HG03342 (cell line): Measurements from ENCODE around the gene HDAC10.

Experiments
- ATAC-seq: cut with Tn5 transposase; IDR thresholded peaks from one replicate; pipeline ENCODE4 v1.9.1; 2021; ENCODE audit warnings: mild to moderate bottlenecking, moderate library complexity; ENCODE audit not compliant: unreplicated experiment

The HDAC10 gene

DNA sequence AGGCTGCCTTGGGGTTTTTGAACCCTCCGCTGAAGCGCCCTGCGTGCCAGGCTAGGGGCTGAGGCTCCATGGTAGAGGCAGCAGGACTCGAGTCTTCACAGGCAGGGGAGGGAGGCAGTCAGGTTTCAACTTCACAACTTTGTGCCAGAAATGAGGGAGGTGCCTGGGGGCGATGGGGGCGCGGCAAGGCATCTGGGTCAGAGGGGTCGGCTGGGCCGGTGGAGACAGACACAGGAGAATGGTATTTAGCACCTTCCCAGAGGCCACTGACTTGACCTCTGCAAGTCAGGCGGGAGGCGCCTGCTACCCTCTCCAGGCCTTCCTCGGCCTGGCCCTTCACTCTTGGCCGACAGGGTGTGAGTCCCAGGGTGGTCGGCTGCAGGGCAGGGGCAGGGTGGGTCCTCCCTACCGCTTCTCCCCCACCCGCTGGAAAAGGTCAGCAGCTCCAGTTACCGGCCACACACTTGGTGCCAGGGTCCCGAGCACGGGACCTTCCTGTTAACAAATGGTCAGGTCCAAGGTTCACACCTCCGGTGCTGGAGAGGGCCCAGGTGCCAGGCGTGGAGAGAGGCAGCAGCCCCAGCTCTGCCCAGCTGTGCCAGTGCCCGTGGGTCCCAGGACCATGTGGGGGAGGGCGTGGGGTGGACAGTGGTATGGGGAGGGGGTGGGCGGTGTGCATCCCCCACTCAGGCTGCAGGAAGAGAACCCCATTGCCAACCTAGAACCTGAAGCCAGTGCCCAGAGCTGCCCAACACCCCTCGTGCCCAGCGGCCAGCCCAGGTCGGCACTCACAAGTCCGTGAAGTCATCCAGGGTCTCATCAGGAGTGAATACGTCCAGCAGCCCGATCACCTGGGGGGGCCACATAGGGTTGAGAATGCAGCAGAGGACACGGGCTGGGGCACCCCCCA, 6.6 kb upstream of the HDAC10 start:
- no peak for ATAC-seq

DNA sequence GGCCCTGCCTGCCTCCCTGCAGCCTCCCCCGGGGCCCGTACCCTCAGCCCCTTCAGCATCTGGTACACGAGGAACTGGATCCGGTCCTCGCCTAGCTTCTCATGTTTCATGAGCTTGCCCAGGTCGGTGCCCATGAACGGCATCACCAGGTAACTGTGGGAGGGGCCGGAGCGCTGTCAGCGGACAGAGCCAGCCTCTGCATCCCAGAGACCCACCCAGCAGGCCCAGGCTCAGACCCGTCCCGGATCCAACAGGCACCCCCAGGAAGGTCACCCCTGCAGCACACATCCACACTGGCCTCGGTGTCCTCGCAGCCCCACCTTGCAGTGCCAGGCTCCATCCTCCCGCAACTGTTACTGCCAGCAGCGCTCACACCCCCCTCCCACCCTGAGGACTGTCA, 6.0 kb upstream of the HDAC10 start:
- ATAC-seq = no peak

DNA sequence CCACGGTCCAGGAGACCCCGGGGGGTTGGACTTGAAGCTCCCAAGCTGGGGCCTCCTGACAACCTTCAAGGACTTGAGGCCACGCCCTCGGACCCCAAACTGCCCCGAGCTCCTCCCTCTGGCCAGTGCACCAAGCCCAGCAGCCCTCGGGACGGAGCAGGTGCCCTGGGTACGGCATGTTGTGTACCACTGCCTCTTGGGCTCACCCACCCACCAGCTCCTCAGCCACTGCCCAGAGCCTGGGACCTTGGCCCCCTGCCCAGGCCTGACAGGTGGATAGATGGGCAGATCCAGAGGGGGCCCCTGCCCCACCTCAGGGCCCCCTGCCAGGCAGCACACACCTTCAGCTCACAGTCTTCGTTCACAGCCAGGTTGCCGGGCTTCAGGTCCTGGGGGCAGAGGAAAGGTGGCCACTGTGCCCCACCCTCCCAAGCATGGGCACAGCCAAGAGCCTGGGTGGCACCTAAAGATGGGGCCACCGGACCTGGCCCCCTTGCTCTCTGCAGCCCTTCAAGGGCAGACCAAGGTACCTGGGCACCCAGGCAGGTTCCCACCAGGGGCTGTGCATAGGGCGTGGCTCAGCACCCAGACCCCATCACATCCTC, 5.3 kb upstream of the HDAC10 start:
- ATAC-seq = no peak

DNA sequence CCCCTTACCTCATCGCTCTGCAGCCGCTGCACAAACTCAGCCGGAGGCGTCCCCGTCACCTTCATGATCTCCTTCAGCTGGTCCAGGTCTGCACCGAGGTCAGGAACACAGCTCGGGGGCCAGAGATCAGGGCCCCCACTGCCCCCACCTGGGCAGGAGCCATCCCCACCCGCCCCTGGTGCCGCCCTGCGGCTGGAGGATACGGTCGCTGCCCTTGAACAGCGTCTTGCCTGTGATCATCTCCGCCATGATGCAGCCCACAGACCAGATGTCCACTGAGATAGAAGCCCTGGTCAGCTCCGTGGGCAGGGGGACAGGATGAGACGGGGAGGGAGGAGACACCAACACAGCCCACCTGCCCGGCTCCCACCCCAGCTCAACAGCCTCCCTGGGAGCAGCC, 4.5 kb upstream of the HDAC10 start:
- no peak for ATAC-seq

DNA sequence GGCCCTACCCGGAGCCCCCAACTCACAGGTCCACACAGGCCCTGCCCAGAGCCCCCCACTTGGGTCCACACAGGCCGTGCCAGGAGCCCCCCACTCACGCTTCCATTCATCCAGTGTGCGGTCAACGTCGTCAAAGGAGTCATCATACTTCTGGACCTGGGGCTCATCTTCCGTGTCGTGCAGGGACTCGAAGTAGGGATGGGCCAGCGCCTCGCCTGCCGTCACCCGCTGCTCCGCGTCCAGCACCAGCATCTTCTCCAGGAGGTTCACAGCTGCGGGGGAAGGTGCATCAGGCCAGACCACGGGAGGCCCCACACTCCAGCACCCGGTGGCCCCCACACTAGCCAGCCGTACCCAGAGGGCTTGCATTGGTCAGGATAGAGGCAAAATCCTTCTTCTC, 4.0 kb upstream of the HDAC10 start:
- no peak for ATAC-seq

DNA sequence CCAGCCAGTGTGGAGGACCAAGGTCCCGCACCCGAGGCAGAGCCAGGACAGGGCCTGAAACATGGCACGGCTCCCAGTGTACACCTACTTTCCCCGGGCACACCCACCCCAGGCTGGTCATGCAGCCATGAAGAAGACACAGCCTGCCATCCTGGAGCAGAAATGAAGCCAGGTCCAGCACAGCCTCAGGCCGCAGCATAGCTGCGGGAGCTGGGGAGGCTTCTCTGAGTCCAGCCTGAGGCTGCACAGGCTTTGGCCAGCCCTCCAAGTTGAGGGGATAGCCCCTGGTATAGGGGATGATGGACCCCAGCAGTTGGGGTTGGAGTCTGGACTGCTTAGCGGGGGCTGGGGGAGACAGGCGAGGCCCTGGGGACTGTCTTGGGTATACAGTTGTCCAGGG, 2.9 kb upstream of the HDAC10 start:
- no peak for ATAC-seq

DNA sequence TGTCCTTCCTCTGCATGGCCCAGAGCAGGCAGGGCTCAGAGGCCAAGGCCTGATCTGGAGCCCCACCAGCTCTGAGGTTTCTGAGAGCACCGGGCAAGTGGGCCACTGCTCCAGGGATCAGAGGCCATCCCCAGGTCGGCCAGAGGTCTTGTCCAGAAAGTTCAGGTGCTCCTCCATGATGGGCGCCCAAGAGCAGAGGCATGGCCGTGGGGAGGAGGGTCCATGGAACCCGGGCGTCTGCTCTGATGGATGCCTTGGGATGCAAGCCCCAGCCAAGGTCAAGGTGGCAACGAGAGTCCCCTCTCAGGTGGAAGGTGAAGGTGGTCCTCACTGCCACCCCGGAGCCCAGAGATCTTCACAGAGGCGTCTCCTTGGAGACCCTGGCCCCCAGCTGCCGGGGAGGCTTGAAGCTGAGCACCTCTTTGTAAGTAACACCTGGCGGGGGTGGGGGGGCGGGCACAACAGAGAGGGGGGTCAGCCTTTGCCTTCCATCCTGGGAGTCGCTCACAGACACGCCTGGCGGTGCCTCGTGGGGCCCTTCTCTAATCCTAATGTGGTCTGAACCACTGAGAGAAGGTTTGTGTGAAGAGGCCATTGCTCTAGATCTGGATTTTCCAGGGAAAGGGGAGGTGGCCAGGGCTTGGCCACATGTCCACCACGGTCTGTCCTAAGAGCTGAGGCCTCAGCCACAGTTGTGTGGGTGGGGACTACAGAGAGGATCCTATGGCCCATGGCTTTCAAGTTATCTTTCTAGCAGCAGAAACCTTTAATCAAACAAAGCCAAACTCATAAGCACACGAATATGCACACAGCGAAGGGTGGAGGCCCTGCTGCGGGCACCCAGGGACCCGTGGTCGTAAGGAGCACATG, 2.2 kb upstream of the HDAC10 start:
- no peak for ATAC-seq

DNA sequence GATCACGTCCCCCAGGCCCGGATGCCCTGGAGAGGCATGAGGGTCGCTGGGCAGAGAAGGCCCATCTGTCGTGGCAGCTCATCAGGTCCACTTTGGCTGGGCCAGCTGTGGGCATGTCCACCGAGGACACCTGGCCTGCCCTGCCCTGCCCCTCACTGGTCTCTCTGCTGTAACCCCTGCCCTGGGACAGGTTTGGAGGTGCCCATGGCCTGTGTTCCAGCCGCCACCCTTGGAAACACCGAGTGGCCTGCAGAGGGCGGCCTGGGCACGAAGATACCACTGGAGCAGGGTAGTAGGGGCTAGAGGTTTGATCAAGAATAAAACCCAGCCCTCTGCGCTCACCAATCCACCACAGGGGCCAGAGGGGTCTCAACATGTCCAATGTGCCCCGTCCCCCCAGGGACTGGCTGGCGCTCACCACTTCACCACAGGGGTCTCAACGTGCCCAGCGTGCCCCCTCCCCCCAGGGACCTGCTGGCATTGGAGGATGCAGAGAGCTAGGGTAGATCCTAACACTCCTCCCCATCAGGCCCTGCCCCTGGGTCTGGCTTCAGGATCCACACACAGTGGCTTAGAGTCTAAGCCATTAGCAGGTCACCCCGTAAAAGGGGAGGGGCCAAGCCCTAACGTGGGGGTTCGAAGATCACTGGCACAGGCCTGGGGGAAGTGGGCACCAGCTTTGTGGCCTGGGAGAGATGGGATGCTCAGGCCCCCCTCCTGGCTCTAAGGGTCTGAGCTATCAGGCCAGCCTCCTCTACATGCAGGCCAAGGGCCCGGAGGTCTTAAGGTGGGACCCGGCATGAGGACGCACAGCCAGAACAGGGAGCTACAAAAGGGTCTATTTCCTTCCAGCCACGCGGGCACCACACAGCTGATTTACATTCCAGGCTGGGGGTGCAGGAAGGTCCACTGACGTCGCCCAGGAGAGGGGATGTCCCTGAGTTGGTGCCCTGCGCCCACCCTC, 1.3 kb upstream of the HDAC10 start:
- ATAC-seq = no peak

DNA sequence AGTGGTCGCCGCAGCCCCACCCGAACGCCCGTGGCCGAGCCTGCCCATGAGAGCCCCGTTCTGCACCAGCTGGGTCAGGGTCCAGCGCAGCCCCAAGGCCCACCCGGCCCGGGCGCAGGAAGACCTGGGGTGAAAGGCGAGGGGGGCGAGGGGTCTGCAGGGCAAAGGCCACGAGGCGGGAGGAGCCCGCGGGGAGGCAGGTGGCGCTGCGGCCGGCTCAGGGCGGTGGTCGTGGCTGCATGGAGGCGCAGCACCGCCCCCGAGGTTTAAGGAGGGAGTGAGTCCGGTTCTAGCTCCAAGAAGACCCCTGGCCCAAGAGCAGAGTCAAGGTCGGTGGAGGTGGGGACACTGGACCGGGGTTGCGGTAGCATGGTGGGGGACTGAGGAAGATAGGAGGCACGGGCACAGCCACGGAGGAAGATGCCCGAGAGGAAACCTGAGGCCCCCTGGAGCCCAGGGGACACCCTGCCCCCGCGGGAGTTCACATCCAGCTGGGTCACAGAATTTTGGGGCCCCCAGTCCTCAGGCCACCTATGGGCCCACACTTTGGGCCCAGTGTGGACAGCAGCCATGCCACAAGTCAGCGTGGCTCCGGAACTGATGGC, 514 bp upstream of the HDAC10 start:
- ATAC-seq = no peak

DNA sequence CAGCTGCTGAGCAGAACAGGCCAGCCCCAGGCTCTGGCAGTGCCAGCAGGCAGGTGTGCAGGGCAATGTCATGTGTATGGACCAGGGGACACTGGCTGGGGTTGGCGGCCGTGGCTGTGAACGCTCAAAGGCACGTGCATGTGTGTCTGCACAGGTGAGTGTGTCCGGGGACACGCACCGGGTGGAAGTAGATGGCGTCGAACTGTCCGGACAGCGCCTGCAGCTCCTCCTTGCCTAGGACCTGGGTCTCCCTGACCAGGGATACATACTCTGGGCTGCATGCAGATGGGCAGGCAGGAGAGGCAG, 863 bp downstream of the HDAC10 start:
- ATAC-seq = no peak

DNA sequence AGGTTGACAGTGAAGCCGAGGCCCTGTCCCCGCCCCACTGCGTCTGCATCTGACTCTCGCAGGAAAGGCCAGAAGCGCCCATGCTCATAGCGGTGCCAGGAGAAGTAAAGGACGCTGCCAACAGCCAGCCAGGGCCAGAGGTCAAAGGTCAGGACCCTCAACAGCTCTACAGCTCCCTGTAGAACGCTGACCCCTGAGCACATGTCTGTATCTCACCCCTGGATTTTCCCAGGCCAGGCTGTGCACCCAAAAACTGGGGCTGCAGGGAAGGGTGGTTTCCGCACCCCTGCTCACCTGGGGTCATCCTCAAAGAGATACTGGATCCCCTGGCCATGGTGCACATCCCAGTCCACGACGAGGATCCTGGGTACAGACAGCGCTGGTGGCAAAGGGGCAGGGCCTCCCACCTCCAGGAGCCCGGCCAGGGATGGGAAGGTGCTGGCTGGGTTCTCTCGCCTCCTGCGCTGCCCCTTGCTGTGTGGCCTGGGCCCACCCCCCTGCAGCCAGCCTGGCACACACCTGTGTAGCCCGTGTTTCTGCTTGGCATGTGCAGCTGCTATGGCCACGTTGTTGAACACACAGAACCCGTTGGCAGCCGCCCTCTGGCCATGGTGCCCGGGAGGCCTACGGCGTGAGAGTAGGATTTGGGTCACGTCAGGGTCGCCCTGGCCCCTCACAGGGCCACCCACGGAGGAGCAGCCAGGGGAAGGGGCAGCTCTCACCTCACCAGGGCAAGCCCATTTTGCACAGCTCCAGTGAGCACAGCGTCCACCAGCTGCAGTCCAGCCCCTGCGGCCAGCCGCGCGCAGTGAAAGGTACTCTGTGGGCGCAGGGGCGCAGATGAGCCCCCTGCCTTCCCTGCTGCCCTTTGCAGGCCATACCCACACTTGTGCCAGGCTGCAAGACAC, 1.5 kb downstream of the HDAC10 start:
- ATAC-seq = no peak

DNA sequence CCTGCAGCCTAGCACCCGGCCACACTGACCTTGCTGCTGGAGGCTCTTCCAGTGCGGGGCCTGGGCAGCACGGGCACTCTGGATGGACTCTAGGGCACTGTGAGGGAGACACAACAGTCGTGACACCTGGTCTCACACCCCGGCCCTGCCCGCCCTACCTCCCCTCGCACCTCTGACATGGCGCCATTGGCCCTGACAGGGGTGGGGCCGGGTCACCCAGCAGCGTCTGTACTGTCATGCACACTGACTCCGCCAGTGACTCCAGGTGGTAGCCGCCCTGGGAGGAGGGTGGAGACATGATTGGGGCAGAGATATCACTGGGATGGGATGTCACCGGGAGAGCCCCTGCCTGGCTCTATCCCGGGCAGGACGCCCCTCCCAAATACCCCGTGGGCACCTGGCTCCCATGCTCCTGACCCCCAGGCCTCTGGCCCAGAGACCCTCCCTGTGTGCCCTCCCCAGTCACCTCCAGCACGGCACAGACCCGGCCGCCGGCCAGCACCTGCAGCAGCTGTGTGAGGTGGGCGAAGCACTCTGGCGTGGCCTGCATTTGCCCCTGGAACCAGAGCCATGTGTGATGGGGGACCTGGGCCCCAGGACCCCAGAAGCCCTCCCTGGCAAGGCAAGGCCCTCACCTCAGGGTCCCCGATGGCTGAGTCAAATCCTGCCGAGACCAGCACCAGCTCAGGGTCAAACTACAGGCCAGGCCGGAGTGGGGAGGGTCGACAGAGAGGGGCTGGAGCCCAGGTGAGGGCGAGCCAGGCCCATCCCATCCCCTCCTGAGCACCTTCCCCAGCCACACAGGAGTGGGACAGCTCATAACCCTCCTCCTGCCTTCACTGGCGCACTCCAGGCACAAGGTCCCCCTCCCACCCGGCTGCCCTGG, 2.6 kb downstream of the HDAC10 start:
- no peak for ATAC-seq

DNA sequence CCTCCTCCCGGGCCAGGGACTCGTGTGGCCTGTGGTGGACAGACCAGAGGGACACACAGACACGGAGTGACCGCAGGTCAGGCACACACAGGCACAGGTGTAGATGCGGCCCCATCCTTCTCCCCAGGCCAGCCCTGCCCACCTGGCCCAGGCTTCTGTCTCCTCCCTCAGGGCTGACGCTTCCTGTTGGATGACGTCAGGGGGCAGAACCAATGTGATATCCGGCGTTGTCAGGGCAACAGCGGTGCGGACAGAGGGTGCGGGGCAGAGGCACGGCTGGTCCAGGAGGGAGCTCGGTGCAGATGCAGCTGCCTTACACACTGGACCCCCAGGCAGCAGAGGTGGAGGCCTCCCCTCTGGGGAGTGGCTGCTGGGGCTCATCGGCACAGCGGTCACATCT, 3.3 kb downstream of the HDAC10 start:
- ATAC-seq = no peak

DNA sequence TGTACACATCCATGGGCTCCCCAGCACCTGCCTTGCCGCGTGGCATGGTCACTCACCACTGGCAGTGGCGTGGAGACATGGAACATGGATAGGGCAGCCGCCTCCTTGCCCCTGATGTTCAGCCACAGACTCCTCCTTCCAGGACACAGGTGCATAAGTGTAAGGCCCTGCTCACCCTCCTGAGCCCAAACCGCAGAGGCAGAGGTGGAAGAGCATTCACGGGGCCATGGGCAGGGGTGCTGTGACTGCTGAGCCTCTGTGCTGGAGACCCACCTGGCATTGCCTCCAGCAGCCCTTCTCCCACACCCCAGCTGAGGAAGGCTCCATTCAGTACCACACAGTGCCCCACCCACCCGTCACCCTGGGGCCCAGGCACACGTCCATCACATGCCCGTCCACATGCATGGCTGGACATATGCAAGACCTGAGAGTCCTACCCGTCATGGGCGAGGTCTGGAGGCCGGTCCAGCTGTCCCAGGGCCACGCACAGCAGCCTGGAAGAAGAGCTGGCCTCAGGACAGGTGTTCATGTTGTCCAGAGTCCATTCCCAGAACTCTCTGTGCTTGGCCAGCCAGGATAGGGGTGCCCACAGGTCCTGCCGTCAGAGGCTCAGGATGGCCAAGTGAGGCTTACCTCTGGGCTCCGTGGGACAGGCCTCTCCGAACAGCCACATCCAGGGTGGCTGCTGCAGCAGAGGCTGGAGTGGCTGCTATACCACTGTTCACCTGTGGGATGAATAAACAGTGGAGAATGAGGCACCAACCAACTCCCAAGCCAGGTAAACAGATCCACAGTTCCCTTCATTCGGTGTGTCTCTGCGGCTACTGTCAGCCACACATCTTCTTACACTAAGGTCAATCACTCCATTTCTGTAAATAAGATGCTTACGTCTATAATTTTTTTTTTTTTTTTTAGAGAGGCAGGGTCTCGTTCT, 4.6 kb downstream of the HDAC10 start:
- ATAC-seq = no peak

DNA sequence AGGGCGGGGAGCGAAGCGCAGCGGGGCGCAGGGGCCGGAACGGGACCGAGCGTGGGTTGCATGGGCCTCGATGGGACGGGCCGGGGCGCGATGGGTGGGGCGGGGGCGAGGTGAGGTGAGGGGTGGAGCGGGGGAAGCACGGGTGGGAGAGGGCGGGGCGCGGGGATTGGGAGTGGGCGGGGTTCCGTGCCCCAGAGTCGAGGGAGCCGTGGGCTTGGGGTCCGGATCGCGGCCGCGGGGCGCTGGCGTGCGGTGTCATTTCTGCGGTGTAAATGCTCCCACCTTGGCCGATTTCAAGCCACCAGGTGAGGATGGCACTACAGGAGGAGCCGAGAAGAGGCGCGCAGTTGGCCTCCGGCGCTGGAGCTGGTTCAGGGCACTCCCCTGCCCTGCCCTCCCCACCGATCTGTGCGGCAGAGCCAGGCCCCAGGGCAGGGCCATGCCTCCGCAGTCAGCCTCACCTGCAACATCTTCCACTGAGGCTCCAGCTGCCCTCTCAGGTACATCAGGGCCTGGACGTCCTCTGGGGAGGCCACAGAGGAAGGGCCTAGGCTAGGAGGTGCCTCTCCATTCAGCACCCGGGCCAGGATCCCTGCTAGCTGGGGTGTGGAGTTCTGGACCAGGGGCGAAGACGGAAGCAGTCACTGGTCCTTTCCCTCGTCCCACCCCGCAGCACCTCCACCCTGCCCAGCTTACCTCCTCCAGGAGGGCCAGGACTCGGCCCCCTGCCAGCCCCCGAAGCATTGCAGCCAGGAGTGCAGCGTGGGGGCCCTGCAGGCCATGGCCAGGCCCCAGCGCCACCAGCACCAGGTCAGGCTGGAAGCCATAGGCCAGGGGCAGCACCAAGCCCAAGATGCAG, 5.6 kb downstream of the HDAC10 start:
- ATAC-seq = peak; percentile 5
